ENCODE results near the gene STK38. TPM values are rescaled to one million over a fixed set of nuclear protein-coding genes. Genes with fewer than 3 reads are reported as not detected.

The STK38 gene
- total and polyA plus RNA-seq, 2 of the 8 experiments (the other 6 are each of a cell fraction or from before 2014, with no cell fraction given): 8.1 to 19.8 TPM

DNA sequence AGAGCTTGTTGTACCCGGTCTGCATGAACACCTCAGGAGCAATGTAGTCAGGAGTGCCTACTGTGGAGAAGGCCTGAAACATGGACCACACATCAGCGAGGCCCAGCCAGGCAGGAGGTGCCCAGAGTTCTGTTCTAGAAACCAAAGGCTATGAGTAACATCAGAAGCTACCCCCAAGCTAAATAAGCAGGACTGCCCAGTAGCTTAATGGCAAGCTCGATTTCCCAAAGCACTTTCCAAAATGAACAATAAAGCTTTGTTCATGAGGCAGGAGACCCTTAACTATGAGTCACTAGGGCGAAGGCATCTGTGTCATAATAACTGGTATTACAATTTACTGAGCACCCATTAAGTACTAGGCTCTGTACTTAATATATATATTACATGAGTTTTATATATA is 47.4 kb downstream of the STK38 start:
- Histone ChIP-seq H3K4me1 (replicated peaks in 1 of 4; ENCODE audit: control insufficient read depth in 3 of 4, insufficient read depth in 4 of 4, low read length in 3 of 4) (no peaks in the 10 kb centered on the region), H3K27me3 (replicated peaks in 1 of 4; ENCODE audit: control insufficient read depth in 3 of 4, extremely low read depth in 1 of 4, insufficient read depth in 3 of 4, low read length in 3 of 4) (no peaks in the 10 kb centered on the region), H3K14ac (ENCODE audit: insufficient read length) (no peak overlapping the region), H3K79me2 (ENCODE audit: control insufficient read depth in 1 of 2, insufficient read depth in 2 of 2, low read length in 2 of 2) (no peaks in the 10 kb centered on the region), H3K4me3 (ENCODE audit: extremely low read depth in 1 of 4, insufficient read depth in 2 of 4, low read depth in 3 of 4, low read length in 4 of 4) (no peak overlapping the region), H3K9ac (replicated peaks in 1 of 4; ENCODE audit: extremely low read depth in 1 of 4, low read depth in 3 of 4, low read length in 3 of 4) (no peak overlapping the region), H4K91ac (replicated peaks; ENCODE audit: insufficient read length, low read length) (no peak overlapping the region), H3K56ac (replicated peaks; ENCODE audit: insufficient read length, low read depth, low read length) (no peak overlapping the region), H3K4ac (replicated peaks; ENCODE audit: insufficient read length, low read depth, low read length) (no peak overlapping the region), H4K20me1 (replicated peaks in 1 of 2; ENCODE audit: control insufficient read depth in 1 of 2, insufficient read depth in 2 of 2, low read length in 2 of 2) (no peaks in the 10 kb centered on the region), H3K18ac (ENCODE audit: extremely low read depth, low read length) (no peak overlapping the region), H3K23me2 (ENCODE audit: low read depth, low read length) (no peaks in the 10 kb centered on the region), H4K5ac (ENCODE audit: insufficient read length, low read depth, low read length) (no peak overlapping the region), H2BK20ac (ENCODE audit: low read length) (no peak overlapping the region), H2BK120ac (replicated peaks; ENCODE audit: low read depth, low read length) (no peak overlapping the region), H2AK5ac (ENCODE audit: low read depth, low read length) (no peak overlapping the region), H3K23ac (ENCODE audit: insufficient read length) (no peak overlapping the region), H2AFZ (ENCODE audit: low read length) (no peak overlapping the region), H3K79me1 (ENCODE audit: low read depth, low read length) (no peaks in the 10 kb centered on the region), H2BK12ac (ENCODE audit: low read depth, low read length) (no peak overlapping the region), H3K9me3 (ENCODE audit: insufficient read depth in 2 of 2, low read depth in 1 of 2, low read length in 1 of 2) (no peaks in the 10 kb centered on the region), H3K27ac (ENCODE audit: low read depth, low read length) (no peak overlapping the region), H2BK5ac (ENCODE audit: low read depth, low read length) (no peak overlapping the region), H3K36me3 (ENCODE audit: control insufficient read depth in 2 of 4, insufficient read depth in 4 of 4, low read length in 3 of 4) (peaks cover 0 to 23% (median 14%) of the 10 kb centered on the region in 4 experiments; a peak in 7 of 8 replicates), H3K4me2 (ENCODE audit: insufficient read depth in 1 of 2, low read depth in 2 of 2, low read length in 2 of 2) (no peak overlapping the region), H2BK15ac (ENCODE audit: low read length) (no peak overlapping the region), H4K8ac (ENCODE audit: extremely low read depth, insufficient read depth, low read length) (no peak overlapping the region)
- FAIRE-seq (no peak), DNase-seq (ENCODE audit: low read depth in 1 of 2, low spot score in 2 of 2) (no peak)
- CTCF ChIA-PET (ENCODE audit: partially characterized antibody): interaction anchor here (1.2 to 2.0 kb wide), 2 partner anchors 13 to 80 kb away, joined by 3 to 9 read pairs; no protein-coding TSS in a partner anchor
- WGBS, 2 experiments (ENCODE audit: extremely low coverage in 1 of 2, insufficient coverage in 1 of 2, insufficient read length in 1 of 2, insufficient replicate concordance in 2 of 2, low coverage in 1 of 2, low lambda C conversion rate in 2 of 2, missing lambda C conversion rate in 1 of 2): 92% methylated on average over 4 of the region's 4 CpGs; no CpG with 5 or more reads in 1 of the 2 experiments
- POLR2A ChIA-PET (ENCODE audit: partially characterized antibody): interaction anchor here (0.8 to 0.9 kb wide), 3 partner anchors 9 to 106 kb away, joined by 3 to 5 read pairs (median 4); no protein-coding TSS in a partner anchor
- TF ChIP-seq ATF3 (IDR thresholded peaks at IDR 0.05; ENCODE audit: insufficient read depth, low read depth, low read length) (no peak), SP2 (IDR thresholded peaks at IDR 0.05; ENCODE audit: low read length) (no peak)

Data from H1 (cell line).